AG09319 (cell line): Measurements from ENCODE around the gene RPL37.
"Not testable (repeated sequence)": the region's sequence is repeated elsewhere in the genome, so short reads cannot be mapped to it uniquely, and the experiment has no call there.

Experiments used
- DNase-seq: peaks from one replicate; pipeline ENCODE4 v3.0.0-alpha.2; 2010; ENCODE audit warnings: low read depth; ENCODE audit errors: extremely low read depth
- CTCF ChIP-seq: IDR thresholded peaks from 2 replicates; pipeline ENCODE4 v1.5.1; 2011; ENCODE audit warnings: low read depth, mild to moderate bottlenecking, inconsistent platforms, low read length, moderate library complexity

RPL37 gene

GRCh38 chr5:40826489-40827187 lies 8.4 kb downstream of the RPL37 start:
- no peak for TF ChIP-seq CTCF
- no peak for DNase-seq

- not testable (repeated sequence) for DNase-seq
Observed at GRCh38 chr5:40825461-40826043, 9.5 kb downstream of the RPL37 start.

GRCh38 chr5:40823459-40823858 lies 11.6 kb downstream of the RPL37 start:
- TF ChIP-seq CTCF, result no peak

GRCh38 chr5:40813698-40814281 lies 21.2 kb downstream of the RPL37 start:
- no peak for DNase-seq
- no peak for TF ChIP-seq CTCF

More at GRCh38 chr5:40823459-40823858, 11.6 kb downstream of the RPL37 start:
- DNase-seq, result no peak

GRCh38 chr5:40812125-40812524 lies 22.9 kb downstream of the RPL37 start:
- DNase-seq, result no peak
- no peak for TF ChIP-seq CTCF

GRCh38 chr5:40801771-40802562 lies 33.1 kb downstream of the RPL37 start:
- DNase-seq, result no peak

GRCh38 chr5:40799258-40799657 lies 35.8 kb downstream of the RPL37 start:
- no peak for DNase-seq
- TF ChIP-seq CTCF, result no peak

More at GRCh38 chr5:40801771-40802562, 33.1 kb downstream of the RPL37 start:
- TF ChIP-seq CTCF, result no peak
